K562 (cell line): ENCODE results near the gene AGO1. TPM values are rescaled to one million over a fixed set of nuclear protein-coding genes. Genes with fewer than 3 reads are reported as not detected.

Experiments used
- ATAC-seq: fragments of 200-7000 bp; cut with Tn5 transposase; 3 replicates; pipeline ENCODE4 v1.9.1; 2020; ENCODE audit warnings: moderate library complexity
- BruUV-seq: library from RNA; stranded (reverse); fragments of 400-500 nt; replicated peaks from 2 replicates; lab custom pipeline; 2021; lab: Mats Ljungman, UMichigan
- CTCF ChIA-PET: fragments of 300-600 bp; formaldehyde crosslinking; extraction: SDS; loops from one replicate; lab custom pipeline; 2021; ENCODE audit warnings: low intra/inter-chr PET ratio; lab: Yijun Ruan, JAX
- POLR2A ChIA-PET: fragments of 300-600, 350-650 bp; sonication (Branson Sonifier 250); formaldehyde crosslinking; extraction: SDS; loops from one replicate; lab custom pipeline; 2021; ENCODE audit warnings: antibody characterized with exemption, inconsistent platforms; lab: Yijun Ruan, JAX
- DNase-seq, 4 experiments: peaks; one replicate each; pipeline versions ENCODE4 v3.0.0 to v3.0.0-alpha.2; 2011 to 2018; ENCODE audit warnings: low spot score in 3 of 4, mixed read lengths in 3 of 4; ENCODE audit errors: extremely low read depth in 1 of 4
- FAIRE-seq: peaks from 2 replicates; lab custom pipeline; 2011; peaks lifted over from hg19 to GRCh38; lab: Jason Lieb, UNC
- H2AFZ ChIP-seq: 2 replicates; pipeline ENCODE4 v1.6.0; 2011; ENCODE audit warnings: low read depth, low read length, control low read depth, inconsistent platforms
- H3K27ac ChIP-seq: fragments of 200-600 bp; 3 replicates; pipeline ENCODE4 v1.8.0; 2011; ENCODE audit warnings: low read depth, mild to moderate bottlenecking, control low read depth, inconsistent platforms, low read length, moderate library complexity, mixed read lengths; ENCODE audit errors: extremely low read depth
- H3K27me3 ChIP-seq, 2 experiments: fragments of 300-600 bp in 1 of 2; 2 replicates in 1 of 2; 3 replicates in 1 of 2; pipeline versions ENCODE4 v1.6.0 to v1.8.0; 2011; ENCODE audit warnings: inconsistent platforms in 2 of 2, low read length in 2 of 2, mild to moderate bottlenecking in 1 of 2, mixed read lengths in 1 of 2, moderate library complexity in 1 of 2; ENCODE audit not compliant: control insufficient read depth in 2 of 2, insufficient read depth in 2 of 2
- H3K36me3 ChIP-seq: fragments of 300-600 bp; 3 replicates; pipeline ENCODE4 v1.8.0; 2011; ENCODE audit warnings: mild to moderate bottlenecking, low read length, inconsistent platforms; ENCODE audit not compliant: control insufficient read depth, insufficient read depth
- H3K4me1 ChIP-seq, 2 experiments: fragments of 200-600 bp in 1 of 2; replicated peaks in 1 of 2; 2 replicates in 1 of 2; 3 replicates in 1 of 2; pipeline versions ENCODE4 v1.5.1 to v1.8.0; 2011; ENCODE audit warnings: inconsistent platforms in 2 of 2, low read length in 2 of 2, mild to moderate bottlenecking in 1 of 2, mixed read lengths in 1 of 2, moderate library complexity in 1 of 2; ENCODE audit not compliant: control insufficient read depth in 2 of 2, insufficient read depth in 2 of 2
- H3K4me2 ChIP-seq: 2 replicates; pipeline ENCODE4 v1.6.1; 2011; ENCODE audit warnings: low read length, control low read depth, inconsistent platforms, mixed read lengths; ENCODE audit not compliant: insufficient read depth
- H3K4me3 ChIP-seq: fragments of 200-600 bp; sonication (generic), shearing (Covaris generic); 2 replicates; pipeline ENCODE4 v1.5.1; 2016; ENCODE audit warnings: control low read depth, inconsistent platforms
- H3K79me2 ChIP-seq: fragments of 200-600 bp; 3 replicates; pipeline ENCODE4 v1.8.0; 2011; ENCODE audit warnings: low read length, inconsistent platforms; ENCODE audit not compliant: control insufficient read depth, insufficient read depth
- H3K9ac ChIP-seq, 2 experiments: 2 replicates each; pipeline versions ENCODE4 v1.6.0 to v1.6.1; 2011; ENCODE audit warnings: low read depth in 2 of 2, low read length in 2 of 2, control low read depth in 1 of 2, inconsistent platforms in 1 of 2, mild to moderate bottlenecking in 1 of 2, mixed read lengths in 1 of 2; ENCODE audit not compliant: insufficient read depth in 1 of 2
- H3K9me1 ChIP-seq: one replicate; pipeline ENCODE4 v1.6.0; 2011; ENCODE audit warnings: inconsistent platforms, mild to moderate bottlenecking, low read length, moderate library complexity; ENCODE audit not compliant: control insufficient read depth, insufficient read depth
- H3K9me3 ChIP-seq: replicated peaks from 2 replicates; pipeline ENCODE4 v1.5.1; 2011; ENCODE audit warnings: low read depth, low read length, inconsistent platforms; ENCODE audit not compliant: control insufficient read depth, insufficient read depth
- H4K20me1 ChIP-seq: replicated peaks from 2 replicates; pipeline ENCODE4 v1.6.1; 2011; ENCODE audit warnings: low read length, inconsistent platforms, mixed read lengths; ENCODE audit not compliant: control insufficient read depth, insufficient read depth
- BCLAF1 ChIP-seq, 2 experiments: fragments of 450-650 bp in 1 of 2; IDR thresholded peaks; 2 replicates each; pipeline ENCODE4 v1.6.1; 2011 to 2017; ENCODE audit warnings: low read depth in 2 of 2, antibody characterized with exemption in 1 of 2, borderline replicate concordance in 1 of 2, low read length in 1 of 2, mild to moderate bottlenecking in 1 of 2, mixed read lengths in 1 of 2; ENCODE audit not compliant: control insufficient read depth in 1 of 2
- DIDO1 ChIP-seq: fragments of 450-650 bp; IDR thresholded peaks from 2 replicates; pipeline ENCODE4 v1.6.1; 2016; ENCODE audit warnings: low read depth, missing biosample characterization, missing genetic modification characterization
- MTA2 ChIP-seq: fragments of 450-650 bp; IDR thresholded peaks from 2 replicates; pipeline ENCODE4 v1.6.1; 2016; ENCODE audit warnings: low read depth
- RFX1 ChIP-seq: fragments of 450-650 bp; IDR thresholded peaks from 2 replicates; pipeline ENCODE4 v1.6.1; 2016; ENCODE audit warnings: mild to moderate bottlenecking, moderate library complexity
- RNF2 ChIP-seq: sonication (generic); IDR thresholded peaks from 2 replicates; pipeline ENCODE4 v1.6.1; 2016
- SMAD2 ChIP-seq: fragments of 150-350 bp; IDR thresholded peaks from 2 replicates; pipeline ENCODE4 v1.6.1; 2014; ENCODE audit warnings: low read depth, mild to moderate bottlenecking, low read length
- TRIM24 ChIP-seq, 2 experiments: fragments of 450-650 bp; IDR thresholded peaks; 2 replicates each; pipeline ENCODE4 v1.6.1; 2016
- ZNF124 ChIP-seq: sonication (generic); formaldehyde crosslinking; IDR thresholded peaks from 2 replicates; pipeline ENCODE4 v1.8.1; 2022; ENCODE audit warnings: missing genetic modification reagents
- WGBS: fragments of 100-300 bp; shearing (Covaris generic); methylation state at CpG from one replicate; pipeline ENCODE4 v1.1.6; 2016; ENCODE audit warnings: low coverage, mixed read lengths; ENCODE audit not compliant: insufficient coverage; ENCODE audit errors: missing lambda C conversion rate; 5-methylcytosine and 5-hydroxymethylcytosine counted together
- in situ Hi-C: fragments of 300-500 bp; cut with MboI; formaldehyde crosslinking; loops from 4 replicates; pipeline ENCODE4 v1.15.0; 2018; ENCODE audit warnings: inconsistent platforms, mixed read lengths
- intact Hi-C: fragments of 100-400 bp; cut with micrococcal nuclease; formaldehyde crosslinking; loops from 2 replicates; pipeline ENCODE4 v1.14.2; 2022
- polyA plus RNA-seq, 8 experiments: library from polyadenylated mRNA; depleted of rRNA in 4 of 8; stranded (reverse) in 5 of 8; unstranded in 3 of 8; fragments of >200 nt; fragmentation: Nextera tagmentation in 2 of 8; fragmentation: Illumina TruSeq in 1 of 8; extraction: Ambion mirVana in 2 of 8; extraction: Trizol in 1 of 8; gene quantifications; 2 replicates each; pipeline versions ENCODE4 v1.2.1 to v1.2.3, GENCODE V29; 2011 to 2014; ENCODE audit warnings: inconsistent platforms in 1 of 8, missing spikeins in 1 of 8
- total RNA-seq, 7 experiments: library from RNA; depleted of rRNA in 6 of 7; stranded (reverse); fragments of >200 nt in 6 of 7; fragmentation: Illumina TruSeq in 2 of 7; extraction: Trizol in 2 of 7; gene quantifications; 2 replicates each; pipeline versions ENCODE4 v1.2.1 to v1.2.3, GENCODE V29; 2011 to 2021; ENCODE audit warnings: low replicate concordance in 1 of 7

AGO1 gene
- total and polyA plus RNA-seq, 9 of the 15 experiments (the other 6 are each of a cell fraction or from before 2014, with no cell fraction given) = 7.3 to 64.2 (median 26.0) TPM

- TF ChIP-seq TRIM24 (IDR thresholded peaks at IDR 0.05) (no peak), MTA2 (no peak), RNF2 (no peak), SMAD2 (no peak), BCLAF1 (IDR thresholded peaks at IDR 0.05; ENCODE audit: borderline replicate concordance in 1 of 2, control insufficient read depth in 1 of 2, low read depth in 2 of 2, low read length in 1 of 2) (no peak), DIDO1 (tag) (no peak), ZNF124 (no peak), RFX1 (no peak)
- Histone ChIP-seq H3K27me3 (no peaks in the 10 kb centered on the region), H3K9me1 (no peaks in the 10 kb centered on the region), H3K9ac (no peak overlapping the region), H3K4me1 (no peaks in the 10 kb centered on the region), H2AFZ (no peak overlapping the region), H3K9me3 (no peaks in the 10 kb centered on the region), H3K4me3 (no peak overlapping the region), H3K4me2 (no peak overlapping the region), H3K36me3 (no peaks in the 10 kb centered on the region), H3K27ac (no peak overlapping the region), H3K79me2 (no peaks in the 10 kb centered on the region), H4K20me1 (no peaks in the 10 kb centered on the region)
- FAIRE-seq (no peak), DNase-seq (no peak), ATAC-seq (no peak)
- ChIA-PET POLR2A (interaction anchor here (0.7 to 1.2 kb wide), 3 partner anchors 10 to 209 kb away, joined by 3 to 4 read pairs (median 3); no protein-coding TSS in a partner anchor), CTCF (interaction anchor here (2.0 kb wide), 1 partner anchor 277 kb away, joined by 8 read pairs; no protein-coding TSS in a partner anchor)
- WGBS = 0% methylated on average over 1 of the region's 1 CpG
- intact Hi-C loops (loop anchor here (5.0 kb wide), 1 partner anchor 230 kb away; the partner anchor contains the start of gene ADPRS), in situ Hi-C loops (no loop called here)
- no TSS peak for BruUV-seq
Measured at GRCh38 chr1:35856964-35857363, 26.0 kb upstream of the AGO1 start.
